HG03571 (cell line): ENCODE results near the gene HOXB5.

Experiments
- ATAC-seq: cut with Tn5 transposase; IDR thresholded peaks from one replicate; pipeline ENCODE4 v1.9.1; 2021; ENCODE audit not compliant: unreplicated experiment

HOXB5 gene

GRCh38 chr17:48563385-48563838 is 30.2 kb downstream of the HOXB5 start:
- ATAC-seq = no peak

GRCh38 chr17:48562934-48563333 is 30.6 kb downstream of the HOXB5 start:
- ATAC-seq = no peak

GRCh38 chr17:48561884-48562810 is 31.4 kb downstream of the HOXB5 start:
- peak; percentile 60 for ATAC-seq

GRCh38 chr17:48559840-48560817 is 33.5 kb downstream of the HOXB5 start:
- ATAC-seq = no peak

- ATAC-seq = no peak
These were observed 34.3 kb downstream of the HOXB5 start for GRCh38 chr17:48559122-48559839.

- ATAC-seq = no peak
These were observed 34.8 kb downstream of the HOXB5 start for GRCh38 chr17:48558831-48559121.

- no peak for ATAC-seq
These were observed 35.3 kb downstream of the HOXB5 start for GRCh38 chr17:48558057-48558830.

- ATAC-seq = no peak
These were observed 36.8 kb downstream of the HOXB5 start for GRCh38 chr17:48556576-48557401.

- no peak for ATAC-seq
These were observed 37.4 kb downstream of the HOXB5 start for GRCh38 chr17:48556229-48556575.

- ATAC-seq = no peak
These were observed 38.0 kb downstream of the HOXB5 start for GRCh38 chr17:48555258-48556228.

GRCh38 chr17:48554412-48555257 is 38.9 kb downstream of the HOXB5 start:
- ATAC-seq = no peak

- no peak for ATAC-seq
These were observed 39.8 kb downstream of the HOXB5 start for GRCh38 chr17:48553826-48554225.

- no peak for ATAC-seq
These were observed 40.4 kb downstream of the HOXB5 start for GRCh38 chr17:48553190-48553547.

- ATAC-seq = no peak
These were observed 41.0 kb downstream of the HOXB5 start for GRCh38 chr17:48552466-48553189.

GRCh38 chr17:48551596-48552465 is 41.7 kb downstream of the HOXB5 start:
- ATAC-seq = no peak

GRCh38 chr17:48551214-48551555 is 42.4 kb downstream of the HOXB5 start:
- no peak for ATAC-seq
